OCI-M2 (cell line): ENCODE data around the gene TMC3.
"Not testable (repeated sequence)": the region's sequence is repeated elsewhere in the genome, so short reads cannot be mapped to it uniquely, and the experiment has no call there.

ENCODE experiments used
- DNase-seq: peaks from one replicate; lab custom pipeline; 2025; ENCODE audit not compliant: unreplicated experiment; lab: John Stamatoyannopoulos, UW

Gene TMC3

GRCh38 chr15:81384891-81385720, 11.1 kb upstream of the TMC3 start:
- DNase-seq: no peak

DNA sequence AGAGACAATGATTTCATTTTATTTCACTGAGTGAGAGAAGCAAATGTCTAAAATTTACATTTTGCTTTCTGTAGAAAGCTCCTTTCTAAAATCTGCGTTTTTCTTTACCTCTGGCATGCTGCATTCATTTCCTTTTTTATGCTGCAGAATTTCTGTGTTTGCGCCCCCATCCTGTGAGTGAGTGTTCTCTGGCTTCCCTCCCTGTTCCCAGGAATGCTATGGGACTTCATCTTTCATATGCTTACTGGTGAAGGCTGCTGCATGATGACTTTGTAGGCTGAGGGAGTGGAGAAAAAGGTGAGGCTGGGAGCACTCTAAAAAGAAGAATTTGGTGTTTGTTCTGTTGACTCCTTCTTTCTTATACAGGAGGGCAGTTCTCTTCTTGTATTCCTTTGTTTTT, 7.7 kb upstream of the TMC3 start:
- DNase-seq: no peak

- no peak for DNase-seq
Measured at GRCh38 chr15:81380668-81381067, 6.7 kb upstream of the TMC3 start.

DNA sequence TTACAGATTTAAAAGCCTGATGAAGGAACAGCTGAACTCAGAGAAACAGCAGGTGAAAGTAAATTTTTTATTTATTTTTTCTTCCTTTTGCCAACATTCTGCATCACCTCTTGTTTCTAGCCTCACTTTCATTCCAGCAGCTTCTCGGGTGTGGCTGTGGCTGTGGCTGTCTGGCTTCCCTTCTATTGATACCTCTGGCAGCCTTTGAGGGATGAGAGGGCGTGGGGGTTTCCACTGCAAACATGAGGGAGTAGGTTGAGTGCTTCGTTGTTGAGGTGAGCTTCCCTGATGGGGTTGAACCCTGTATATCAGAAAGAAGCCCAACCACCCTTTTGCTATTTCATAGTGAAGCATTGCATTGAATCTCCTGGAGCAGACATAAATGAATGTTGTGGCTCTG, 6.2 kb upstream of the TMC3 start:
- DNase-seq: no peak

GRCh38 chr15:81379269-81379668, 5.3 kb upstream of the TMC3 start:
- DNase-seq: no peak

DNA sequence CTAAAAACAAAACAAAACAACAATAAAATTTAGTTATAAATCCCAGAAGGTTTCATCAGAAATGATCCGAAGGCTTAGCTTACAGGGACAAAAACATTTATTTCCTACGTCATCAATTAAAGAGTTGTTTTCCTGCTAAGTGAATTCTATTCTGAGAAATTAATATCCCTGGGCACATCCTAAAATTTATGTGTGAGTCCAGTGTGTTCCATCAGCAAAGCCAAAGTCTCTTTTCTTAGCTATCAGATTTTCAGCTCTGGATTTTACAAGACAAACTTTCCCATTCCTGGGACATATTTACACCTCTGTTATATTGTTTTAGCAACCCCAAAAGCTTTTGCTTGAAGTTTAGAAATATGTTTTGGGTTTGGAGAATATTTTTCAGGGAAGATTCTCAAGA, 4.4 kb upstream of the TMC3 start:
- no peak for DNase-seq

- DNase-seq: no peak
Measured at GRCh38 chr15:81377871-81378270, 3.9 kb upstream of the TMC3 start.

DNA sequence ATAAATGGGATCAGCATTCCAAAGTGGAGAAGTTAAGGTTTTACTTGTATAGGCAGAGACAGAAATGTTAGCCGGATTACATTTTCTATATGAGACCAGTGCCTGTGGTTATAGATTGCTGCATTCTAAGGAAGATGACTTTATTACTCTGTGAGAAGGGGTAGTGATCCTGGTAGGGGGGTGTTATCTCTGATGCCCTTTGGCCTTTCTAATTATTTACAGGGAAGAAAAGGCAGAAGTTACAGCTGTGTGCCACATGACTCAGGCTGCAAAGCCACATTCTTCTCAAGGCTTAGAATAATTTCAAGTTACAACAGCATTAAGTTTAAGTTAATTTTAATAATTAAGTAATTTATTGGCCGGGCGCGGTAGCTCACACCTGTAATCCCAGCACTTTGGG, 2.2 kb upstream of the TMC3 start:
- no peak for DNase-seq

DNA sequence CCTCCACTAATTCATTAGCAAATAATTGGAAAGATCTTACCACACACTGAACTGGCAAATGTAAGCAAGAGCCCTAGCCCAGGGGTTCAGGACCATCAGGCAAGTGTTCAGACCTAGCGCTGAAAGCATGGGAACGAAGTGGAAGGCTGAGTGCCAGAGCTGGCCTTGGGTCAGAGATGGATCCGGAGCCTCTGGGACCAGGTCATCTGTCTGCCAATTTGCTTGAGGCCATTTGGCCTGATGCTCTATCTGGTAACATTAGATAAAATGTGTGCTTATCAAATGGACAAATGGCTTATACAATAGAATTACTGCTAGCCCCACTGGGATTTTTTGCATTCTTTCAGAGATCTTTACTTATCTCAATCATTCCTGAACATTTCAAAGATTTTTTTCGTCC, 1.4 kb upstream of the TMC3 start:
- DNase-seq: no peak

DNA sequence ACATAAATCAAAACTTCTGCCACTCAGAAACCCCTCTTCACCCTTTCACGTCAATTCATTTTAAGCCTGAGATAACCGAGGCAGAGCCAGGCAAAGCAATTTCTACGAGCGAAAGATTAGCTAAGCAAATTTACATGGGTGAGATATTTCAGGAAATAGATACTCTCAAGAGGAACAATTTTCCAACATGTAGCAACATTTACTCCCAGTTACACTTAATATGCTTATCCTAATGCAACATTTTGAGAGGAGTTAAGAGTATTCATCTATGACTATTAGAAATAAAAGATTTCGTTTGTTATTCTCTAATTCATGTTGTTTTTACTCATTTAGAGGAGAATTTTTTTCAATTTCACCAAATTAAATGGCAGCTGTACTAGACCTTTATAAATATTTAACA, 837 bp downstream of the TMC3 start:
- DNase-seq: no peak

DNA sequence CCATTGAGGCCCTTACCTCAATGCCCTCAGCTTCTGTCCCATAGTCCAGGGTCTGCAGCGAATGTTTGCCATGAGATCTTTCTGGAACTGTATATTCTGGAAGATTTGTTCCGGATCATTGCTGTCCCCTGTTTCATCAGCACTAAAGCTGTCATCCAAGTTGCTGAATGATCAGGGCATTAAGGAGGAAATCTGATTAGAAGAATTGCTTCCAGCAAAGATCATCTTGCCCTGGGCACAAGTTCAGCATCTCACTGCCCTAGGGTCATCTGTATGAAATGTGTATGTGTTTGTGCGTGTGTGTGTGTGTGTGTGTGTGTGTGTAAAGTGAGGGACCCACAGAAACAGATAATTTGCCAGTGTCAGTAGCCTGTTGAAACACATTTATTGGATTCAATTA, 1.4 kb downstream of the TMC3 start:
- DNase-seq: no peak

DNA sequence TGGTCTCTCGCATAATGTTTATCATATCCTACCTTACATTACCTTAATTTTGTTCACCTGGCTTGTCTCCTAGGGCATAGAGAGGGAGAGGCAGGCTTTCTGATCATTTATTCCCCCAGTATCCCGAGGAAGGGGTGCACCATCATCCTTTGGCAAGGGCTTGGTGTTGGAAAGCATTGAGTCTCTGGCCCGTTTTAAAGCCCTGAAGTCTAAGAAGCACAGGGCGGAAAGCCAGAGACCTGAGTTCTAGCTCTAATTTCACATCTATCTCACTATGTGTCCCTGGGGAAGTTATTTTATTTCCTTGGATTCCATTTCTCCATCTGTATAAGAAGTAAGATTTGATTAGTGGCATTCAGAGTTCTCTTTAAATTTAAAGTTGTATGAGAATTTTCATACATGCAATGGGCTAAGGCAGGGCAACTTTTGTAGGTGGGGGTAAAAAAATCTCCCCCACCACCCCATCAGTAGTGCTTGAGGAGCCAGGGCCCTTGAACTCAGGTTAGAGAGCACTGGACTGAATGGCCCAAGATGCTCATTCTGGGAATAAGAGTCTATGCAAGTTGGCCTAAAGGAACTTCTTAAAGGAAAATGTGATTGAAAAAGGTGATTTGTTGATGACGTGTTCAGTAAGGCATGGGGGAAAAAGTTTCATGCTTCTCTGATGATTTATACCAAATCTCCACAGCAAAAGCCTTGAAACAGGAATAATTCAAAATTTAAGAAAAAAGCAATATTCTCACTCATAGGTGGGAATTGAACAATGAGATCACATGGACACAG, 10.1 kb downstream of the TMC3 start:
- no peak for DNase-seq

DNA sequence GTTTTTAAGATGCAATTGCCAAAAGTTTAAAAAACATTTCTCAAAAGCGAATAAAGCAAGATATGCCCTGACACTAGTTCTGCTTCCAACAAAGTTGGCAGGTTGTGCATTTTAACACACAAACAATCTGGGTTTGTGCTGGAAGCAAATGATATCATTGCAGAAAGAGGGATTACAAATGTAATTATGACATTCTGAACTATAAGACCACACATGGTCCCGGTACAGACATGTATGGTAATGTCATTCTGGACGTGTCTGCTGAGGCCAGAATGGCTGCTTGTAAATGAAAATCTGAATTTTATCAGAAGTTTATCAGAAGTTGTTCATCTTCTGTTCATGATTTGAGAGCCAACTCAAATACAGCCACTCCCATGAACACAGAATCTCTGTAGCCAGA, 10.7 kb downstream of the TMC3 start:
- DNase-seq: no peak

DNA sequence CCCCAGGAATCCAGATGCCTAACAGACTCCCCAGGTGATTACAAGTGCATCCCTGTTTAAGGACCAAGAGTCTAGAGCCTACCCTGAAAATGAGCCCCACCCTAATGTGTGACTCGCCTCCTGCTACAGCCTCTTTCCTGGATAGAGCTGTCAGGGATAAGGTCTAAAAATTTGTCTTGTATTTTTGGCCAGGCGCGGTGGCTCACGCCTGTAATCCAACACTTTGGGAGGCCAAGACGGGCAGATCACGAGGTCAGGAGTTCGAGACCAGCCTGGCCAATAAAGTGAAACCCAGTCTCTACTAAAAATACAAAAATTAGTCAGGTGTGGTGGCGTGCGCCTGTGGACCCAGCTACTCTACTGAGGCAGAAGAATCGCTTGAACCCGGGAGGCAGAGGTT, 11.2 kb downstream of the TMC3 start:
- no peak for DNase-seq

GRCh38 chr15:81361891-81362290, 12.1 kb downstream of the TMC3 start:
- DNase-seq: no peak

- no peak for DNase-seq
Measured at GRCh38 chr15:81360491-81360890, 13.5 kb downstream of the TMC3 start.

- no peak for DNase-seq
Measured at GRCh38 chr15:81358248-81358647, 15.8 kb downstream of the TMC3 start.

- DNase-seq: no peak
Measured at GRCh38 chr15:81357180-81357686, 16.8 kb downstream of the TMC3 start.

GRCh38 chr15:81356252-81356651, 17.8 kb downstream of the TMC3 start:
- DNase-seq: no peak

DNA sequence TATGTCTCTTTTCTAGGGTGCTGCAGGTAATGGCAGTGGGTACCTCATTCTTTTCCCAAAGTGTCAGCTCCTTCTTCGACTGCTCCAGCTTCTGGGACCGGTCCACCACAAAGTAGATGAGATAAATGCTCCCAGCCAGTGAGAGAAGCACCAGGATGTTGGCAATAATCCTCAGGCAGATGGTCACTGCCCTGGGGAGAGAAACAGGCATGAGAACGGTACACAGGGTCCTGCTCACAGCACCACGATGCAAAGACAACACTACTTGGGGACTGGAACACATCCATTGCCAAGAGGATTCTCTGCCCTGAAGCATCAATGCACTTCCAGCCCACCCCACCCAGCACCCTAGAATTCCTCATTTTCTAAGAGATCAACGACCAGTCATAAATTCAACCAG, 22.4 kb downstream of the TMC3 start:
- DNase-seq: no peak

GRCh38 chr15:81349271-81349670, 24.7 kb downstream of the TMC3 start:
- DNase-seq: no peak

DNA sequence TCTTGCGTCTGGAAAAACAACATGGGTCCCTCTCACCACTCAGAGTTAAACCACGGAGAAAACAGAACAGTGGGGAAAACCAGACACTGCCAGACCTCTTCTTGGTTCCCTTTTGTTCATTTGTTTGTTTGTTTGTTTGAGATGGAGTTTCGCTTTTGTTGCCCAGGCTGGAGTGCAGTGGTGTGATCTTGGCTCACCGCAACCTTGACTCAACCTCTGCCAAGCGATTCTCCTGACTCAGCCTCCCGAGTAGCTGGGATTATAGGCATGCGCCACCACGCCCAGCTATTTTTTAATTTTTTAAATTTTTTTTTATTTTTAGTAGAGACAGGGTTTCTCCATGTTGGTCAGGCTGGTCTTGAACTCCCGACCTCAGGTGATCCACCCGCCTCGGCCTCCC, 25.3 kb downstream of the TMC3 start:
- DNase-seq: not testable (repeated sequence)
